Lower leg skin (tissue), 3 donors: ENCODE data around the gene MAL.

Source experiments
- POLR2A ChIP-seq, 2 donors: fragments of 450-650 bp; IDR thresholded peaks; one replicate each; pipeline ENCODE4 v1.6.1; 2016 to 2017; ENCODE audit warnings: antibody characterized with exemption in 2 of 2, mild to moderate bottlenecking in 1 of 2, moderate library complexity in 1 of 2
- TF ChIP-seq, protein P1 (sequence below), 3 donors: fragments of 450-650 bp; IDR thresholded peaks; one replicate each; pipeline ENCODE4 v1.5.1; 2016; ENCODE audit warnings: antibody characterized with exemption in 3 of 3, mild to moderate bottlenecking in 3 of 3, moderate library complexity in 2 of 3

DNA sequence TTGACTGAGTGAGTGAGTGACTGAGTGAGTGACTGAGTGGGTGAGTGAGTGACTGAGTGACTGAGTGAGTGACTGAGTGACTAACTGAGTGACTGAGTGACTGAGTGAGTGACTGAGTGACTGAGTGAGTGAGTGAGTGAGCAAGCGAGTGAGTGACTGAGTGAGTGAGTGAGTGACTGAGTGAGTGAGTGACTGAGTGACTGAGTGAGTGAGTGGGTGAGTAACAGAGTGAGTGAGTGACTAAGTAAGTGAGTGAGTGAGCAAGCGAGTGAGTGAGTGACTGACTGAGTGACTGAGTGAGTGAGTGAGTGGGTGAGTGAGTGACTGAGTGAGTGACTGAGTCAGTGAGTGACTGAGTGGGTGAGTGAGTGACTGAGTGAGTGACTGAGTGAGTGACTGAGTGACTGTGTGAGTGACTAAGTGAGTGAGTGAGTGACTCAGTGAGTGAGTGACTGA lies 11.9 kb downstream of the MAL start:
- TF ChIP-seq, protein P1, sequence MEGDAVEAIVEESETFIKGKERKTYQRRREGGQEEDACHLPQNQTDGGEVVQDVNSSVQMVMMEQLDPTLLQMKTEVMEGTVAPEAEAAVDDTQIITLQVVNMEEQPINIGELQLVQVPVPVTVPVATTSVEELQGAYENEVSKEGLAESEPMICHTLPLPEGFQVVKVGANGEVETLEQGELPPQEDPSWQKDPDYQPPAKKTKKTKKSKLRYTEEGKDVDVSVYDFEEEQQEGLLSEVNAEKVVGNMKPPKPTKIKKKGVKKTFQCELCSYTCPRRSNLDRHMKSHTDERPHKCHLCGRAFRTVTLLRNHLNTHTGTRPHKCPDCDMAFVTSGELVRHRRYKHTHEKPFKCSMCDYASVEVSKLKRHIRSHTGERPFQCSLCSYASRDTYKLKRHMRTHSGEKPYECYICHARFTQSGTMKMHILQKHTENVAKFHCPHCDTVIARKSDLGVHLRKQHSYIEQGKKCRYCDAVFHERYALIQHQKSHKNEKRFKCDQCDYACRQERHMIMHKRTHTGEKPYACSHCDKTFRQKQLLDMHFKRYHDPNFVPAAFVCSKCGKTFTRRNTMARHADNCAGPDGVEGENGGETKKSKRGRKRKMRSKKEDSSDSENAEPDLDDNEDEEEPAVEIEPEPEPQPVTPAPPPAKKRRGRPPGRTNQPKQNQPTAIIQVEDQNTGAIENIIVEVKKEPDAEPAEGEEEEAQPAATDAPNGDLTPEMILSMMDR (IDR thresholded peaks at IDR 0.05) = no peak
- no peak for TF ChIP-seq POLR2A (IDR thresholded peaks at IDR 0.05)
